Lung (tissue), 12 donors: ENCODE measurements around the gene ARMC2. TPM values are rescaled to one million over a fixed set of nuclear protein-coding genes. Genes with fewer than 3 reads are reported as not detected.

ENCODE experiments used
- ATAC-seq: fragments of 200-7000 bp; cut with Tn5 transposase; one replicate; pipeline ENCODE4 v1.9.1; 2020; ENCODE audit warnings: moderate number of reproducible peaks; ENCODE audit not compliant: insufficient read depth, low FRiP score
- DNase-seq, 3 donors: peaks; one replicate each; pipeline ENCODE4 v3.0.0-alpha.2; 2013 to 2017
- H3K27ac ChIP-seq, 2 donors: one replicate each; pipeline ENCODE4 v1.5.1; 2013; ENCODE audit warnings: mild to moderate bottlenecking in 2 of 2, moderate library complexity in 2 of 2, control low read depth in 1 of 2, inconsistent platforms in 1 of 2, low read depth in 1 of 2, low read length in 1 of 2
- H3K27me3 ChIP-seq, 3 donors: one replicate each; pipeline ENCODE4 v1.5.1; 2013; ENCODE audit warnings: low read length in 2 of 3; ENCODE audit not compliant: control insufficient read depth in 3 of 3, insufficient read depth in 3 of 3
- H3K36me3 ChIP-seq, 4 donors: one replicate each; pipeline ENCODE4 v1.5.1; 2013; ENCODE audit warnings: low read length in 4 of 4, mild to moderate bottlenecking in 1 of 4, moderate library complexity in 1 of 4; ENCODE audit not compliant: control insufficient read depth in 4 of 4, insufficient read depth in 4 of 4
- H3K4me1 ChIP-seq, 5 donors: one replicate each; pipeline ENCODE4 v1.5.1; 2013; ENCODE audit warnings: low read length in 5 of 5, mild to moderate bottlenecking in 2 of 5, moderate library complexity in 1 of 5; ENCODE audit not compliant: control insufficient read depth in 5 of 5, insufficient read depth in 5 of 5
- H3K4me3 ChIP-seq: one replicate; pipeline ENCODE4 v1.5.1; 2013; ENCODE audit warnings: mild to moderate bottlenecking, control low read depth, moderate library complexity
- H3K9ac ChIP-seq, 2 donors: one replicate each; pipeline ENCODE4 v1.5.1; 2013; ENCODE audit warnings: low read length in 2 of 2, control low read depth in 1 of 2; ENCODE audit not compliant: insufficient read depth in 1 of 2
- H3K9me3 ChIP-seq, 4 donors: one replicate each; pipeline ENCODE4 v1.5.1; 2013; ENCODE audit warnings: low read length in 3 of 4, mild to moderate bottlenecking in 1 of 4, moderate library complexity in 1 of 4; ENCODE audit not compliant: control insufficient read depth in 4 of 4, insufficient read depth in 3 of 4
- WGBS, 2 donors: extraction: QIAGEN DNeasy Blood & Tissue Kit; methylation state at CpG; one replicate each; pipeline ENCODE4 v1.1.7; 2013; 5-methylcytosine and 5-hydroxymethylcytosine counted together
- polyA plus RNA-seq, 2 donors: library from polyadenylated mRNA; stranded (reverse); fragments of 200-250 nt; gene quantifications; one replicate each; pipeline ENCODE4 v1.2.1, GENCODE V29; 2013
- total RNA-seq, 2 donors: library from RNA; depleted of rRNA in 1 of 2; stranded (reverse); fragments of >200 nt in 1 of 2; gene quantifications; one replicate each; pipeline ENCODE4 v1.2.1, GENCODE V29; 2014 to 2021
- TF ChIP-seq, protein P1 (sequence below): IDR thresholded peaks from 2 replicates; pipeline ENCODE4 v1.5.1; 2012; ENCODE audit warnings: mild to moderate bottlenecking; ENCODE audit errors: control extremely low read depth, extremely low read depth
- donor health status: control.
- donor health status: control.
- donor health status: Bipolar disorder and iron deficiency.
- donor health status: healthy.
- donor health status: DM: yes; HTN: yes; CAD: no.

The ARMC2 gene
- total and polyA plus RNA-seq, 4 donors: 2.9 to 16.5 (median 7.4) TPM

GRCh38 chr6:108873251-108873650, 25.0 kb downstream of the ARMC2 start:
- no peak overlapping the region for H3K9ac ChIP-seq
- TF ChIP-seq, protein P1, sequence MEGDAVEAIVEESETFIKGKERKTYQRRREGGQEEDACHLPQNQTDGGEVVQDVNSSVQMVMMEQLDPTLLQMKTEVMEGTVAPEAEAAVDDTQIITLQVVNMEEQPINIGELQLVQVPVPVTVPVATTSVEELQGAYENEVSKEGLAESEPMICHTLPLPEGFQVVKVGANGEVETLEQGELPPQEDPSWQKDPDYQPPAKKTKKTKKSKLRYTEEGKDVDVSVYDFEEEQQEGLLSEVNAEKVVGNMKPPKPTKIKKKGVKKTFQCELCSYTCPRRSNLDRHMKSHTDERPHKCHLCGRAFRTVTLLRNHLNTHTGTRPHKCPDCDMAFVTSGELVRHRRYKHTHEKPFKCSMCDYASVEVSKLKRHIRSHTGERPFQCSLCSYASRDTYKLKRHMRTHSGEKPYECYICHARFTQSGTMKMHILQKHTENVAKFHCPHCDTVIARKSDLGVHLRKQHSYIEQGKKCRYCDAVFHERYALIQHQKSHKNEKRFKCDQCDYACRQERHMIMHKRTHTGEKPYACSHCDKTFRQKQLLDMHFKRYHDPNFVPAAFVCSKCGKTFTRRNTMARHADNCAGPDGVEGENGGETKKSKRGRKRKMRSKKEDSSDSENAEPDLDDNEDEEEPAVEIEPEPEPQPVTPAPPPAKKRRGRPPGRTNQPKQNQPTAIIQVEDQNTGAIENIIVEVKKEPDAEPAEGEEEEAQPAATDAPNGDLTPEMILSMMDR: no peak
- peaks cover 2 to 9% (median 5%) of the 10 kb centered on the region in 4 donors for H3K36me3 ChIP-seq
- 83 to 92% methylated on average over 7 of the region's 7 CpGs for WGBS, 2 donors
- DNase-seq (no peak), ATAC-seq (no peak)
- H3K4me1 ChIP-seq: peaks cover 8 to 26% (median 15%) of the 10 kb centered on the region in 5 donors
- H3K27ac ChIP-seq: peak overlapping the region; percentile 51 to 61
- no peaks in the 10 kb centered on the region for H3K27me3 ChIP-seq
- H3K9me3 ChIP-seq: no peaks in the 10 kb centered on the region
- no peak overlapping the region for H3K4me3 ChIP-seq

GRCh38 chr6:108873971-108874370, 25.7 kb downstream of the ARMC2 start:
- Histone ChIP-seq H3K9me3 (no peaks in the 10 kb centered on the region), H3K4me1 (peaks cover 8 to 27% (median 16%) of the 10 kb centered on the region in 5 donors), H3K9ac (no peak overlapping the region), H3K36me3 (peaks cover 0 to 13% (median 7%) of the 10 kb centered on the region in 4 donors), H3K27me3 (no peaks in the 10 kb centered on the region), H3K4me3 (no peak overlapping the region), H3K27ac (peak overlapping the region in 1 of 2 donors; percentile 77)
- 86% methylated on average over 6 of the region's 6 CpGs for WGBS, 2 donors
- no peak for DNase-seq
- no peak for ATAC-seq
- TF ChIP-seq, protein P1: no peak

GRCh38 chr6:108874470-108875160, 26.4 kb downstream of the ARMC2 start:
- ATAC-seq (no peak), DNase-seq (peak in 1 of 3 donors; percentile 40)
- Histone ChIP-seq H3K9ac (no peak overlapping the region), H3K27ac (peak overlapping the region; percentile 77 to 87), H3K27me3 (no peaks in the 10 kb centered on the region), H3K4me3 (no peak overlapping the region), H3K36me3 (peaks cover 0 to 15% (median 8%) of the 10 kb centered on the region in 4 donors), H3K9me3 (no peaks in the 10 kb centered on the region), H3K4me1 (peaks cover 8 to 27% (median 16%) of the 10 kb centered on the region in 5 donors)
- TF ChIP-seq, protein P1: no peak
- WGBS, 2 donors: 66 to 76% methylated on average over 5 of the region's 5 CpGs

DNA sequence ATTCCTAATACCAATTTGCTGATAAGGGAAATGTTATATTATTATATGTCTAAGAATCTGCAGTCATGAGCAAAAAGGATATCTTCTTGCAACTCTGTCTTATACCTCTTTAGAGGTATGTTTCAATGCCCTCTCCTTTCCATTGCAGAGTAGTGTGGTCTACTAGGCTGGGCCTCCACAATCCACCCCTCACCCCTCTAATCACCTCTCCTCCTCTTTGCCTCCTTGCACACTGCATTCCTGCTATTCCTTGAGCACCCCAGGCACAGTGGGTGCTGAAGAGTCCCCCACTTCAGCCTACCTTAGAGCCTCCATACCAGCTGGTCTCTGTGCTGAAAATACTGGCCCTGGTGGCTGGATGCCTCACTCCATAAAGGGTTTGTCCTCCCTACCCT, 26.9 kb downstream of the ARMC2 start:
- Histone ChIP-seq H3K9me3 (no peaks in the 10 kb centered on the region), H3K4me3 (no peak overlapping the region), H3K4me1 (peaks cover 8 to 27% (median 16%) of the 10 kb centered on the region in 5 donors), H3K9ac (no peak overlapping the region), H3K36me3 (peaks cover 0 to 16% (median 7%) of the 10 kb centered on the region in 4 donors), H3K27me3 (no peaks in the 10 kb centered on the region), H3K27ac (peak overlapping the region in 1 of 2 donors; percentile 18)
- TF ChIP-seq, protein P1: no peak
- ATAC-seq: no peak
- no peak for DNase-seq
